ENCODE measurements around the gene ZFR2.

- TF ChIP-seq CTCF (conservative IDR thresholded peaks at IDR 0.05; ENCODE audit: low read depth, low read length) (no peak), EZH2 (IDR thresholded peaks at IDR 0.05; ENCODE audit: borderline replicate concordance, low read depth, low read length, poor library complexity, severe bottlenecking) (no peak)
Measured at GRCh38 chr19:3836887-3837286, 32.0 kb downstream of the ZFR2 start.
